ENCODE data around the gene FAM219A.
A peak's percentile ranks its signal among the peaks of the same experiment; 100 is the strongest.

Gene FAM219A

DNA sequence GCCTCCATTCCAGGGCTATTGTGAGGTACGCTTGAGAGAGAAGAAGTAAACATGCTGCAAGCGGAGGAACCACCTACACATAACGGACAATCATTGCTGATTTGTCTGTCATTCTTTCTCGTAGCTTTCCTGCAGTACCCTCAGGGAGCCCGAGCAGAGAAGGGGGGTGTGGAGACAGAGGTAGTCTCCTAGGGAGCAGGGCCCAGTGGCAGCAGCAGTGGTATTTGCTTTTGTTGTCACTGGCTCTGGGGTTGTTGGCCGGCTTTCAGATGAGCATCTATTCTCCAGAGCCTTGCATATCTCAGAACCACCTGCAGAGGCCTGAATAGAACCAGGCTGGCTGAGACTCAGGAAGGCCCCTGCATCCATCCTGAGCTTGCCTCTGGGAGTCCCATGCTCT, 44.5 kb upstream of the FAM219A start:
- DNase-seq (ENCODE audit: low read depth), result no peak
- TF ChIP-seq, protein P1, sequence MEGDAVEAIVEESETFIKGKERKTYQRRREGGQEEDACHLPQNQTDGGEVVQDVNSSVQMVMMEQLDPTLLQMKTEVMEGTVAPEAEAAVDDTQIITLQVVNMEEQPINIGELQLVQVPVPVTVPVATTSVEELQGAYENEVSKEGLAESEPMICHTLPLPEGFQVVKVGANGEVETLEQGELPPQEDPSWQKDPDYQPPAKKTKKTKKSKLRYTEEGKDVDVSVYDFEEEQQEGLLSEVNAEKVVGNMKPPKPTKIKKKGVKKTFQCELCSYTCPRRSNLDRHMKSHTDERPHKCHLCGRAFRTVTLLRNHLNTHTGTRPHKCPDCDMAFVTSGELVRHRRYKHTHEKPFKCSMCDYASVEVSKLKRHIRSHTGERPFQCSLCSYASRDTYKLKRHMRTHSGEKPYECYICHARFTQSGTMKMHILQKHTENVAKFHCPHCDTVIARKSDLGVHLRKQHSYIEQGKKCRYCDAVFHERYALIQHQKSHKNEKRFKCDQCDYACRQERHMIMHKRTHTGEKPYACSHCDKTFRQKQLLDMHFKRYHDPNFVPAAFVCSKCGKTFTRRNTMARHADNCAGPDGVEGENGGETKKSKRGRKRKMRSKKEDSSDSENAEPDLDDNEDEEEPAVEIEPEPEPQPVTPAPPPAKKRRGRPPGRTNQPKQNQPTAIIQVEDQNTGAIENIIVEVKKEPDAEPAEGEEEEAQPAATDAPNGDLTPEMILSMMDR (conservative IDR thresholded peaks at IDR 0.05; ENCODE audit: low read depth, low read length), result no peak
- no peak overlapping the region for H3K4me3 ChIP-seq (ENCODE audit: low read length)

DNA sequence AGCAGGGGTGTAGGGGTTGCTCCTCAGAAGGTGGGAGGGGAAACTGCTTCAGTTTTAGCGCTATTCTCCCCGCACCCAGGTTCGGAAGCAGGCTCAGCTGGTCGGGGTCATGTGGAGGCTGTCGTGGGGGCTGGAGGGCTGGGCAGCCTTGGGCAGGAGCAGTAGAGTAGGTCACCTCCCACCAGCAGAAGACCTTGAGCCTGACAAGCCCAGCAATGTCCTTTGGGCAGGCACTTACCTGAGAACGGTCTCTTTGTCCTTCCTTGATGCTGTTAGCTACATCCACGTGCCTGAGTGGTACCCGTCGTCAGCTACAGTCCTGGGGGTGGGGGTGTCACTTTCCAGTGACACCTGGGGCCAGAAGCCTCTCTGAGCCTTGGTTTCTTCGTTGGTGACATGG, 44.1 kb upstream of the FAM219A start:
- no peak overlapping the region for H3K4me3 ChIP-seq (ENCODE audit: low read length)
- DNase-seq (ENCODE audit: low read depth), result no peak
- TF ChIP-seq, protein P1 (conservative IDR thresholded peaks at IDR 0.05; ENCODE audit: low read depth, low read length), result no peak

DNA sequence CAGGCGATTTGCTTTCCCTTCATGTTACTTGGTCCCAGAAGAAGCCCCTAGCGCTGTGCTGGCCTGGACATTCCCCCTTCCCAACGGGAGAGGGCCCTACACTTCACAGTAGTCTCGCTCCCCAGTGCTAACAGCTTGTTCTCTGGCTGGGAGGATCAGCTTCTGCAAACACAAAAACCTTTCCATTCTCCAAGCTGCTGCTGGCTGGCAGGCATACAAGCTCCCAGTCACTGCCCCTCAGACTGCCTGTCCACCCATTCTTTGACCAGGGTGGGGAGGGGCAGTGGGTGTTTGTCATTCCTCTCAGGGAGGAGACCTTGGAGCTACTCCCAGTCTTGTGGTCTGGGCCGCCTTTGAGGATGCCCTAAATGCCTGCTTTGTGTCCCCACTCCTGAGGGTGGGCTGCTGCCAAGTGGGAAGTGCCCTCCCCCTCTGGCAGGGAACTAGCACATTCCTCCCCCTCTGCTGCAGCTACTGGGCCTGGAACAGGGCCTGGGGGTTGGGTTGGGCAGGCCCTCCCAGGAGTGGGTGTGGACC, 43.6 kb upstream of the FAM219A start:
- TF ChIP-seq, protein P1 (conservative IDR thresholded peaks at IDR 0.05; ENCODE audit: low read depth, low read length), result peak; percentile 43
- H3K4me3 ChIP-seq (ENCODE audit: low read length), result no peak overlapping the region
- DNase-seq (ENCODE audit: low read depth), result peak; percentile 9

DNA sequence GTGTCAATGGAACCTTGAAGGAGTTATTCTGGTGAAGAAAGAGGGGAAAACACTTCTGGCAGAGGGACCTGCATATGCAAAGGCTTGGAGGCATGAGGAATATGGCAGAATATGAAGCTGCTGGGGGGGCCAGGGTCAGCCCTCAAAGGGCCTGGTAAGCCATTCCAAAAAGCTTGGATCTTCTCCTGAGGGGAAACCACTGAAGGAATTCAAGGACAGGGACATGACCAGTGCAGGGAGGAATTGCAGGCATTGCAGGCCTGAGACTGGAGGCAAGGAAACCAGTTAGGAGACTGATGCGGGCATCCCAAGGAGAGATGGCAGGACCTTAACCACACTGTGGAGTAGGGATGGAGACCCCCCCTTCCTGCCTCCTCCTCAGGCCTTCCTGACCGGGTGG, 43.0 kb upstream of the FAM219A start:
- TF ChIP-seq, protein P1 (conservative IDR thresholded peaks at IDR 0.05; ENCODE audit: low read depth, low read length), result no peak
- H3K4me3 ChIP-seq (ENCODE audit: low read length), result no peak overlapping the region
- DNase-seq (ENCODE audit: low read depth), result no peak

DNA sequence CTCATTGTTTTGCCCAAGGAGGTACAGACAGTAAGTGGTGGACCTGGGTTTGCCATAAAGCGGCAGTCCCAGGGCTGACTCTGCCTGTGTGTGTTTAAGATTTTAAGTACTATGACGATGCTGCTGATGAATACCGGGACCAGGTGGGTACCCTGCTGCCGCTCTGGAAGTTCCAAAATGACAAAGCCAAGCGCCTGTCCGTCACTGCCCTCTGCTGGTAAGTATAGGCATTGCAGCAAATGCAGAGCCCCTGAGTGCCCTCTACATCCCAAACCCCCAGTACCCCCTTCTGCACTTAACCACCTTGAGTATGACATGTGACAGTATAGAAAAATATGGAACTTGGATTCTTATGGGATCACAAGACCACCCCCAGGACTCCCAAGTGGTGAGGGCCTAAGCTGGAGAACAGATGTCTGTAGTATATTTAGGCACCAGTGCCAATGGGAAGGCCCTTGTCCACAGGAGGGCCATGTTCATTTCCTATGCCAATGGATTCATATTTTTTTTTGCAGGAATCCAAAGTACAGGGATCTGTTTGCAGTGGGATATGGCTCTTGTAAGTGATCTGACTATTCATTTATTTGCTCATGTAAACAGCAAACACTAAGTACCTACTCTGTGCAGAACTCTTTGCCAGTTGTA, 42.4 kb upstream of the FAM219A start:
- no peak for DNase-seq (ENCODE audit: low read depth)
- TF ChIP-seq, protein P1 (conservative IDR thresholded peaks at IDR 0.05; ENCODE audit: low read depth, low read length), result peak; percentile 99
- no peak overlapping the region for H3K4me3 ChIP-seq (ENCODE audit: low read length)

DNA sequence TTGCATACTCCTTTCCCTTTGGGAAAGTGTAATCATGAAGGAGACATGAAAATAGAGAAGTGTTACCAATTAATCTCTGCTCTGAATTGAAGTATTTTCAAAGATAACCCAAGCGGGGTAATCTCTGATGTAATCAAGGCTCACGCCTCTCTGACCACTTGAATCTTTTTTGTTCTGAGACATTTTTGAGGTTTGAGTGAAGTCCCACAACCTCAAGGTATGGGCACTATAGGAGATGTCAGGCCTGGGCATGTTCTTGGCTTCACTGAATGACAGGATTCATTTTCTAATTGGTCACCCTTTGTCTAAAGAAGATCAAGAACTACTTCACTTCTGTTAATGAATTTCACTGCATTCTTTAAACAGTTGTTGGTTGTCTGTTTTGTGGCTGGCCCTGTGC, 40.7 kb upstream of the FAM219A start:
- H3K4me3 ChIP-seq (ENCODE audit: low read length), result no peak overlapping the region
- TF ChIP-seq, protein P1 (conservative IDR thresholded peaks at IDR 0.05; ENCODE audit: low read depth, low read length), result no peak
- no peak for DNase-seq (ENCODE audit: low read depth)

DNA sequence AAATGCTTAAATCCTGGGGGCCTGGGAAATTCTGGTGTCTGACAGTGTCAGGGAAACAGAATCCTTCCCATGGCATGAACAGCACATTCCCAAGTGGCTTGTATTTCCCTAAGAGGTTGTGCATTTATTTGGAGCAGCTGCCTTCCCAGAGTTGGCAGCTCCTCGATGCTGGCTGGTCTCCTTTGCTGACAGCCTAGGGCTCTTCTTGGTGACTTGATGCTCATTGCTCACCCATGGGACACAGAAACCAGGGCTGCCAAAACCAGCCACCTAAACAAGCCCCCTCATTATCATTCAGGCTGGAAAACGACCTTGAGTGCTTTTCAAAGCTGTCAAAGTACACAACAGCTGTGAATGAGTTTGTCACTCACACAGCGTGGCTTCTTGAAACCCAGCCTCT, 40.2 kb upstream of the FAM219A start:
- H3K4me3 ChIP-seq (ENCODE audit: low read length), result no peak overlapping the region
- DNase-seq (ENCODE audit: low read depth), result no peak
- TF ChIP-seq, protein P1 (conservative IDR thresholded peaks at IDR 0.05; ENCODE audit: low read depth, low read length), result no peak

Measured in retinal pigment epithelial cell (primary cell).